Measurements from ENCODE around the gene CAPN6.

Gene CAPN6, protein sequence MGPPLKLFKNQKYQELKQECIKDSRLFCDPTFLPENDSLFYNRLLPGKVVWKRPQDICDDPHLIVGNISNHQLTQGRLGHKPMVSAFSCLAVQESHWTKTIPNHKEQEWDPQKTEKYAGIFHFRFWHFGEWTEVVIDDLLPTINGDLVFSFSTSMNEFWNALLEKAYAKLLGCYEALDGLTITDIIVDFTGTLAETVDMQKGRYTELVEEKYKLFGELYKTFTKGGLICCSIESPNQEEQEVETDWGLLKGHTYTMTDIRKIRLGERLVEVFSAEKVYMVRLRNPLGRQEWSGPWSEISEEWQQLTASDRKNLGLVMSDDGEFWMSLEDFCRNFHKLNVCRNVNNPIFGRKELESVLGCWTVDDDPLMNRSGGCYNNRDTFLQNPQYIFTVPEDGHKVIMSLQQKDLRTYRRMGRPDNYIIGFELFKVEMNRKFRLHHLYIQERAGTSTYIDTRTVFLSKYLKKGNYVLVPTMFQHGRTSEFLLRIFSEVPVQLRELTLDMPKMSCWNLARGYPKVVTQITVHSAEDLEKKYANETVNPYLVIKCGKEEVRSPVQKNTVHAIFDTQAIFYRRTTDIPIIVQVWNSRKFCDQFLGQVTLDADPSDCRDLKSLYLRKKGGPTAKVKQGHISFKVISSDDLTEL

DNA sequence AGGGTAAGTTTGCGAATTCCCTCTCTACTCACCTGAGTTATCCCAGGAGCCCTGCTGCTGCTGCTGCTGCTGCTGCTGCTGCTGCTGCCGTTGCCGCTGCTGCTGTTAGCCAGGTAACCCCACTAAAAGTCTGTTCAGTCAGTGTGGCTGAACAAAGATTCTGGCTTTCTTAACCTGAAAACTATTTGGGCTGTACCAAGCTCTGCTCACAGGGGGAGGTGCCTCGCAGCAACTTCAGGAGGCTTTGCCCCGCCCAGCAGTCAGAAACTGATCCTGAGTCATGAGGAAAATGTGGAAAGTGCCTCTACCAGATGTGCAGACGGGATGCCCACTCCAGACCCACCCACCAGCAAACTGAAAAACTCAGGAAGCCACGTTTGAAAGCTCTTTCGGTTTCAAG lies at the start of gene CAPN6:
CAPN6 (minus strand) TSS at position 145 of the 400 bp plus-strand sequence. CDS start 6,547 bp downstream, outside the sequence.
- Histone ChIP-seq H3K27me3 (ENCODE audit: control insufficient read depth, insufficient read depth, low read length) (no peaks in the 10 kb centered on the region), H3K9ac (ENCODE audit: low read length) (no peak within 1 kb of the TSS), H3K4me3 (ENCODE audit: low read length) (no peak within 1 kb of the TSS), H3K4me1 (ENCODE audit: control insufficient read depth, insufficient read depth, low read length) (no peaks in the 10 kb centered on the region), H3K36me3 (ENCODE audit: control insufficient read depth, insufficient read depth, low read length) (no peaks in the 10 kb centered on the region), H3K9me3 (ENCODE audit: control insufficient read depth, low read length) (no peaks in the 10 kb centered on the region)

- Histone ChIP-seq H3K4me1 (ENCODE audit: control insufficient read depth, insufficient read depth, low read length) (no peaks in the 10 kb centered on the region), H3K4me3 (ENCODE audit: low read length) (no peak overlapping the region), H3K9me3 (ENCODE audit: control insufficient read depth, low read length) (no peaks in the 10 kb centered on the region), H3K27me3 (ENCODE audit: control insufficient read depth, insufficient read depth, low read length) (no peaks in the 10 kb centered on the region), H3K9ac (ENCODE audit: low read length) (no peak overlapping the region), H3K36me3 (ENCODE audit: control insufficient read depth, insufficient read depth, low read length) (no peaks in the 10 kb centered on the region)
Measured at GRCh38 chrX:111319451-111319850, 49.2 kb upstream of the CAPN6 start.

- H3K36me3 ChIP-seq (ENCODE audit: control insufficient read depth, insufficient read depth, low read length): no peaks in the 10 kb centered on the region
- H3K27me3 ChIP-seq (ENCODE audit: control insufficient read depth, insufficient read depth, low read length): no peaks in the 10 kb centered on the region
- H3K4me1 ChIP-seq (ENCODE audit: control insufficient read depth, insufficient read depth, low read length): no peaks in the 10 kb centered on the region
- no peaks in the 10 kb centered on the region for H3K9me3 ChIP-seq (ENCODE audit: control insufficient read depth, low read length)
- H3K4me3 ChIP-seq (ENCODE audit: low read length): no peak overlapping the region
- H3K9ac ChIP-seq (ENCODE audit: low read length): no peak overlapping the region
Measured at GRCh38 chrX:111318901-111319300, 48.6 kb upstream of the CAPN6 start.

GRCh38 chrX:111309083-111309482 lies 38.8 kb upstream of the CAPN6 start:
- no peaks in the 10 kb centered on the region for H3K4me1 ChIP-seq (ENCODE audit: control insufficient read depth, insufficient read depth, low read length)
- no peaks in the 10 kb centered on the region for H3K9me3 ChIP-seq (ENCODE audit: control insufficient read depth, low read length)
- no peak overlapping the region for H3K9ac ChIP-seq (ENCODE audit: low read length)
- H3K4me3 ChIP-seq (ENCODE audit: low read length): no peak overlapping the region
- H3K36me3 ChIP-seq (ENCODE audit: control insufficient read depth, insufficient read depth, low read length): no peaks in the 10 kb centered on the region
- H3K27me3 ChIP-seq (ENCODE audit: control insufficient read depth, insufficient read depth, low read length): no peaks in the 10 kb centered on the region

DNA sequence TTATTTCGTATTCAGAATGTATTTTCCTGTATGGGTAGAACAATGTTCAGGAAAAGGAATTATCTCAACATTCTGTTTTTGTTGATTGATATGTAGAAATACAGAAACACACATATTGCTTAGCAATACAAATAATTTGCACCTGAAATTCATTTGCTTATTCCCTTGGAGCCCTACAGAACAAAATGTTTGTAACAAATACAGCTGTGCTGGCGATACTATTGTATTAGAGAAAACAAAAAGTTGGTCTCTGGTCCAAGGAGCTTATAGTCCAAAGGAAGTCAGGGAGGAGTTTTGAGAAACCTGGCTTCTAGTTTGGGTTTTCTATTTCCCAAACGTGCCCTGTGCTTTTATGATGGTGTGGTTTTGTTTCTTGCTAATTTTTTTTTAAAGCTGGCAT lies 37.8 kb upstream of the CAPN6 start:
- no peaks in the 10 kb centered on the region for H3K36me3 ChIP-seq (ENCODE audit: control insufficient read depth, insufficient read depth, low read length)
- H3K27me3 ChIP-seq (ENCODE audit: control insufficient read depth, insufficient read depth, low read length): no peaks in the 10 kb centered on the region
- H3K9ac ChIP-seq (ENCODE audit: low read length): no peak overlapping the region
- H3K4me3 ChIP-seq (ENCODE audit: low read length): no peak overlapping the region
- no peaks in the 10 kb centered on the region for H3K9me3 ChIP-seq (ENCODE audit: control insufficient read depth, low read length)
- no peaks in the 10 kb centered on the region for H3K4me1 ChIP-seq (ENCODE audit: control insufficient read depth, insufficient read depth, low read length)

GRCh38 chrX:111302284-111302683 lies 32.0 kb upstream of the CAPN6 start:
- no peaks in the 10 kb centered on the region for H3K36me3 ChIP-seq (ENCODE audit: control insufficient read depth, insufficient read depth, low read length)
- H3K4me3 ChIP-seq (ENCODE audit: low read length): no peak overlapping the region
- H3K4me1 ChIP-seq (ENCODE audit: control insufficient read depth, insufficient read depth, low read length): no peaks in the 10 kb centered on the region
- H3K9ac ChIP-seq (ENCODE audit: low read length): no peak overlapping the region
- H3K9me3 ChIP-seq (ENCODE audit: control insufficient read depth, low read length): no peaks in the 10 kb centered on the region
- H3K27me3 ChIP-seq (ENCODE audit: control insufficient read depth, insufficient read depth, low read length): no peaks in the 10 kb centered on the region

GRCh38 chrX:111288841-111289240 lies 18.6 kb upstream of the CAPN6 start:
- Histone ChIP-seq H3K4me1 (ENCODE audit: control insufficient read depth, insufficient read depth, low read length) (peaks cover 9% of the 10 kb centered on the region), H3K36me3 (ENCODE audit: control insufficient read depth, insufficient read depth, low read length) (no peaks in the 10 kb centered on the region), H3K9me3 (ENCODE audit: control insufficient read depth, low read length) (no peaks in the 10 kb centered on the region), H3K27me3 (ENCODE audit: control insufficient read depth, insufficient read depth, low read length) (no peaks in the 10 kb centered on the region), H3K9ac (ENCODE audit: low read length) (no peak overlapping the region), H3K4me3 (ENCODE audit: low read length) (no peak overlapping the region)

- Histone ChIP-seq H3K36me3 (ENCODE audit: control insufficient read depth, insufficient read depth, low read length) (no peaks in the 10 kb centered on the region), H3K9me3 (ENCODE audit: control insufficient read depth, low read length) (no peaks in the 10 kb centered on the region), H3K9ac (ENCODE audit: low read length) (no peak overlapping the region), H3K4me1 (ENCODE audit: control insufficient read depth, insufficient read depth, low read length) (peaks cover 9% of the 10 kb centered on the region), H3K27me3 (ENCODE audit: control insufficient read depth, insufficient read depth, low read length) (no peaks in the 10 kb centered on the region), H3K4me3 (ENCODE audit: low read length) (no peak overlapping the region)
Measured at GRCh38 chrX:111284631-111285293, 14.5 kb upstream of the CAPN6 start.

DNA sequence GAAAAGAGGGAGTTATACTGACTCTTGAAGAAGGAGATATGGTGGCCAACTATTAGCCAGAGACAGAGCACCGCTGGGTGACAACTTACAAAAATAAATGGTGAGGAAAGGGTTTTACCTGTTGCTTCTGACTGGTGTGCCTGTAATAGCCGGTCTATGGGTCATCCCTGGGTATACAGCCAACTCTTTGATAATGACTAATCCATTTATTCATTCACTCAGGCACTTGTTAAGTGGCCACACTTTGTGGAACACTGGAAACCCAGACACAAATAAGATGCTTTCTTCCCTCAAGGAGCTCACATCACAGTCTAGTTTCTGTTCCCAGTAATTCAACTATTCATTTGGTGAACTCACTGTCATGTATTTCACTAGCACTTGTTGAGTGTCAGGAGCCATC lies 13.2 kb upstream of the CAPN6 start:
- Histone ChIP-seq H3K36me3 (ENCODE audit: control insufficient read depth, insufficient read depth, low read length) (no peaks in the 10 kb centered on the region), H3K9ac (ENCODE audit: low read length) (no peak overlapping the region), H3K27me3 (ENCODE audit: control insufficient read depth, insufficient read depth, low read length) (no peaks in the 10 kb centered on the region), H3K4me3 (ENCODE audit: low read length) (no peak overlapping the region), H3K9me3 (ENCODE audit: control insufficient read depth, low read length) (no peaks in the 10 kb centered on the region), H3K4me1 (ENCODE audit: control insufficient read depth, insufficient read depth, low read length) (peaks cover 9% of the 10 kb centered on the region)

GRCh38 chrX:111282991-111283390 lies 12.7 kb upstream of the CAPN6 start:
- no peaks in the 10 kb centered on the region for H3K36me3 ChIP-seq (ENCODE audit: control insufficient read depth, insufficient read depth, low read length)
- H3K4me3 ChIP-seq (ENCODE audit: low read length): no peak overlapping the region
- H3K27me3 ChIP-seq (ENCODE audit: control insufficient read depth, insufficient read depth, low read length): no peaks in the 10 kb centered on the region
- no peak overlapping the region for H3K9ac ChIP-seq (ENCODE audit: low read length)
- H3K4me1 ChIP-seq (ENCODE audit: control insufficient read depth, insufficient read depth, low read length): peaks cover 9% of the 10 kb centered on the region
- H3K9me3 ChIP-seq (ENCODE audit: control insufficient read depth, low read length): no peaks in the 10 kb centered on the region

GRCh38 chrX:111282139-111282538 lies 11.9 kb upstream of the CAPN6 start:
- Histone ChIP-seq H3K9ac (ENCODE audit: low read length) (no peak overlapping the region), H3K27me3 (ENCODE audit: control insufficient read depth, insufficient read depth, low read length) (no peaks in the 10 kb centered on the region), H3K4me3 (ENCODE audit: low read length) (no peak overlapping the region), H3K9me3 (ENCODE audit: control insufficient read depth, low read length) (no peaks in the 10 kb centered on the region), H3K4me1 (ENCODE audit: control insufficient read depth, insufficient read depth, low read length) (peaks cover 9% of the 10 kb centered on the region), H3K36me3 (ENCODE audit: control insufficient read depth, insufficient read depth, low read length) (no peaks in the 10 kb centered on the region)

- H3K4me3 ChIP-seq (ENCODE audit: low read length): no peak overlapping the region
Measured at GRCh38 chrX:111268506-111268905, 1.8 kb downstream of the CAPN6 start.

More at GRCh38 chrX:111268506-111268905, 1.8 kb downstream of the CAPN6 start:
- Histone ChIP-seq H3K36me3 (ENCODE audit: control insufficient read depth, insufficient read depth, low read length) (no peaks in the 10 kb centered on the region), H3K4me1 (ENCODE audit: control insufficient read depth, insufficient read depth, low read length) (no peaks in the 10 kb centered on the region), H3K9ac (ENCODE audit: low read length) (no peak overlapping the region), H3K9me3 (ENCODE audit: control insufficient read depth, low read length) (no peaks in the 10 kb centered on the region), H3K27me3 (ENCODE audit: control insufficient read depth, insufficient read depth, low read length) (no peaks in the 10 kb centered on the region)
